ENCODE results near the gene GPR78. TPM values are rescaled to one million over a fixed set of nuclear protein-coding genes. Genes with fewer than 3 reads are reported as not detected.
"Not testable (repeated sequence)": the region's sequence is repeated elsewhere in the genome, so short reads cannot be mapped to it uniquely, and the experiment has no call there.

Gene GPR78
- total RNA-seq, 4 donors from 2014 or later: 0.19 TPM; not detected in 2

- ATAC-seq (ENCODE audit: low FRiP score); DNase-seq (ENCODE audit: low spot score): not testable (repeated sequence)
Observed at GRCh38 chr4:8634773-8635172, 54.6 kb downstream of the GPR78 start.

GRCh38 chr4:8635897-8636554 is 55.8 kb downstream of the GPR78 start:
- not testable (repeated sequence) for ATAC-seq (ENCODE audit: low FRiP score); DNase-seq (ENCODE audit: low spot score)

Other genes with a start within 250 kb of the GPR78 start
- 10 to 100 TPM; 14.7 to 28.2 (median 23.6) TPM for gene ACOX3, start 139.7 kb upstream of the GPR78 start, total RNA-seq
- gene TRMT44, start 139.6 kb upstream of the GPR78 start, total RNA-seq: 10 to 100 TPM; 18.1 to 28.3 (median 23.1) TPM
- 10 to 100 TPM in 1 of 4 donors, 1 to 10 TPM in 2, under 1 TPM in 1; 0.32 to 14.2 (median 8.4) TPM for gene CPZ, start 12.4 kb downstream of the GPR78 start, total RNA-seq

Data from omental fat pad (tissue), 4 donors.